KBM-7 (cell line): ENCODE results near the gene ZNF383.
"Not testable (repeated sequence)": the region's sequence is repeated elsewhere in the genome, so short reads cannot be mapped to it uniquely, and the experiment has no call there.

ENCODE experiments used
- DNase-seq: peaks from one replicate; pipeline ENCODE4 v3.0.0-alpha.2; 2015
- in situ Hi-C: fragments of 300-500 bp; cut with MboI; formaldehyde crosslinking; loops from 2 replicates; pipeline ENCODE4 v1.14.3; 2020; ENCODE audit warnings: low sequenced_read_pairs, low pct_unique_long_range_greater_than_20kb, mixed read lengths

ZNF383 gene

DNA sequence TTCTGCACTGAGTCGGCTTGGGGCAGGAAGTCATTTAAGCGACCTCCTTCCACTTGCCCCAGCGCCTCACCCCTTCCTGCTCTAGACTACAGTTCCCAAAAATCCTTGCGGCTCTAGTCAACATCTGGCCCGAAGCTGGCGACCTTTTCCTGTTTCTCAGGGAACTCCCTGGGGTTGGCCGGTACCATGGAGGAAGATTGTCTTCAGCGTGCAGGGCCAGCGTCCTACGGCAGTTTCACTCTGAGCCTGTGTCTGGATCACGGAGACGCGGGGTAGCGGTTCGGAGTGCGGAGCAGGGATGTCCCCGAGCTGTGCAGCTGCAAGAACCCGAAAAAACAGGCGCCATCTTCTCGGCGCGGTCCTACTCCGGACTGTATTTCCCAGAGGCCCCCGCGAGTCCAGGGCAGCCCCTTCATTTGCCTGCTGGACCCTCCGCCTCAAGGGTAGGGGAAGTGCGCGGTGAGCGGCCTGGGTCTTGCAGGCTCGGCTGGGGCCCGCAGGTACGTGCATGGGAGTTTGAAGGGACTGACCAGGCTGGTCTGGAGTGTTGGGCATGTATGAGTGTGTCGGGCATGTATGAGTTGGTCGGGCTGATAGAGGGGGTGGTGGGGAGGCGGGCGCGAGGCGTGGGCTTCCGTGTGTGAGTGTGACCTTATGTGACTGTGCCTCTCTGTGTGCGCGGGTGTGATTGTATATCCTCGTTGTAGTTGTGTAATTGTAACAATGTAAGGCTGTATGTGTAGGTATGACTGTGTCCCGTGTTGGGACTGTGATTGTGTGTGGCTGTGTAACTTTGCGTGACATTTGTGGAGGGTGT, at the start of gene ZNF383:
Gene ZNF383, plus strand, starts transcription at position 440 of the 817 bp plus-strand sequence. CDS start 12,240 bp downstream, outside the sequence.
- peak; percentile 96 for DNase-seq
- in situ Hi-C loops: no loop called here

DNA sequence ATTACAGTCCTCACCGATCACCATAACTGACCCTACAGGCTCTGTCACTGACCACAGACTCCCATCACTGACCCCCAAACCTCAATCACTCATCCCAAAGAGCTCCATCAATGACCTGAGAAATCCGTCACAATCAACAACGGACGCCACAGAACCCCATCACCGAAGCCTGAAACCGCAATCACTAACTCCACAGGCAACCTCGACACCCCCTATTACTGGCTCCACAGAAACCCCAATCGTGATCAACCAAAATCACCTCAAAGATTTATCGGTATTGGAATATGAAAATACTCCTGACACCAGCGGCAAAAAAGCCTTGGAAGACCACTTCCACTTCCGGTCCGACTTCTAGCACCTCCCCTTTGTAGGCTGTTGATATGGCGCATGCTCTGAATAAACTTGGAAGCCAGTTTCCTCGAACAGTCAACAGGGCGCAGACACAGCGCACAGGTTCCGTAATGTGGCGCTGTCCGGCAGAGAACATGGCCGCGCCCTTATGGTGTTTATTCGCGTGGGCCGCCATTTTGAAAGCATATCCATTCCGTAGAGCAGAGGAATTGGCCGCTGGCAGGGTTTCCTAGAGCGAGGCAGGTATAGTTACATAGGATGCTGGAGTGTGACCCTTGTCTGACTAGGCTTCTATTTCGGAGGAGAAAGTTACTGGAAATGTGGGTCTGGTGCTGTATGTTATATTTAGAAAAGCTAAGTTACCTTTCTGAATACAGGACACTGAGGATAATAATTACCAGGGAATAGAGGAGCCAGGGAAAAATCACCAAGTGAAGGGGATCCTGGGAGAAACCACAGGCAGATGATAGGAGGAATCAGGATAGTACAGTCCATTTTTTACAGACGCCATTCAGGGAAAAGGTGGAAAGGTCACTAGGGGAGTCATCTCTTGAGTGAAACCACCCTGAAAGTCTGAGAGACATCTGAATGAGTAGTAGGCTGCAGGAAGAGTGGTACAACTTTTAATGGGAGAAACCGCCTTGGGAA, 45.3 kb upstream of the ZNF383 start, which contains the start of gene ZNF585A:
Gene ZNF585A, minus strand, starts transcription at position 328 of the 999 bp plus-strand sequence. CDS start 2,785 bp downstream, outside the sequence.
- in situ Hi-C loops: no loop called here
- DNase-seq: peak; percentile 96

DNA sequence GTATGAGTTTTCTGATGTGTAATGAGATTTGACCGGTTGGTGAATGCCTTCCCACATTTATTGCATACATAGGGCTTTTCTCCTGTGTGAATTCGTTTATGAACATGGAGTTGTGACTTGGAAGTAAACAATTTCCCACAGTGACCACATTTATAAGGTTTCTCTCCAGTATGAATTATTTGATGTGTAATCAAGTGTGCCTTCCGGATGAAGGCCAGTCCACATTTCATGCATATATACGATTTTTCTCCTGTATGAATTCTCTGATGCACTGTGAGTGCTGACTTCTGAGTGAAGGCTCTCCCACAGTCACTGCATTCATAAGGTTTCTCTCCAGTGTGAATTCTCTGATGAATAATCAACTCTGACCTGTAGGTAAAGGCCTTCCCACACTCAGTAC, 31.9 kb upstream of the ZNF383 start:
- in situ Hi-C loops, DNase-seq: not testable (repeated sequence)

DNA sequence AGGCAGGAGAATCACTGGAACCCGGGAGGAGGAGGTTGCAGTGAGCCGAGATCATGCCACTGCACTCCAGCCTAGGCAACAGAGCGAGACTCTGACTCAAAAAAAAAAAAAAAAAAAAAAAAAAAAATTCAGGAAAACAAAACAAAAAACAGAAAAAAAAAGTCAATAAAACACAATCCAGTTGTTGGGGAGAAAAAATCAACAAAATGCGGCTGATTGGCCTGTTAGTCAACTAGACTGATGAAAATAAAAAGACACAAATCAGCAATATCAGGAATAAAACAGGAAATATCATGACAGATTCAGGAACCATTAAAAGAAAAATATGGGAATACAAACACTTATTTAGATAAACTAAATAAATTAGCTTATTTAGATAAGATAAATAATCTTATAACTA, 22.8 kb upstream of the ZNF383 start:
- DNase-seq, in situ Hi-C loops: not testable (repeated sequence)

DNA sequence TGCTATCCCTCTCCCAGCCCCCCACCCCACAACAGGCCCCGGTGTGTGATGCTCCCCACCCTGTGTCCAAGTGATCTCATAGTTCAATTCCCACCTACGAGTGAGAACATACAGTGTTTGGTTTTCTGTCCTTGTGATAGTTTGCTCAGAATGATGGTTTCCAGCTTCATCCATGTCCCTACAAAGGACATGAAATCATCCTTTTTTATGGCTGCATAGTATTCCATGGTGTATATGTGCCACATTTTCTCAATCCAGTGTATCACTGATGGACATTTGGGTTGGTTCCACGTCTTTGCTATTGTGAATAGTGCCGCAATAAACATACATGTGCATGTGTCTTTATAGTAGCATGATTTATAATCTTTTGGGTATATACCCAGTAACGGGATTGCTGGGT, 20.9 kb upstream of the ZNF383 start:
- DNase-seq, in situ Hi-C loops: not testable (repeated sequence)

DNA sequence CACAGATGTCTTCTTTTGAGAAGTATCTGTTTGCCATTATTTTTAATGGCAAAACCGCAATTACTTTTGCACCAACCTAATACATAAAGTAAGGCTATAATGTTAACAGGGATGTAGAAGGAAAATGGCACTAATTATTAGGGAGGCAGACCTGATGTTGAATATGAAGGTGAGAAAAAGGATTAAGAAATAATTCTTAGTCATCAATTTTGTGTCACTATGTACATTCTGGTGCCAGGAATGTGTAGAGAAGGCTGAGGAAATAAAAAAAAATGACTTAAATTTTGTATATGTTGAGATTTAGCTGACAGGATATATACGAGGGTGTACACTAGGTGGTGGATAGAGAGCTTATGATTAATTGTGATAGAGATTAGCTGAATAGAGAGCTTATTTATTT, 20.2 kb upstream of the ZNF383 start:
- DNase-seq: no peak
- in situ Hi-C loops: no loop called here

DNA sequence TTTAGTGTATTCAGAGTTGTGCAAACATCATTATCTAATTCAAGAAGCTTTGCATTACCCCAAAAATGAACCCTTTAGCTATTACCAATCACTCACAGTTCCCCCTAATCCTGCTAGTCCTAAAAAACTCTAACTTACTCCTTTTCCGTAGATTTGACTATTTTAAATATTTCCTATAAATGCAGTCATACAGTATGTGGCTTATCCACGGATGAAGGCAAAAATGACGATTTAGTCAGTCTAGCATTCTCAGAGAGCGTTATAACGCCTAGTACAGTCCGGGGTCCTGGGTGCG, 587 bp upstream of the ZNF383 start:
- in situ Hi-C loops: no loop called here
- no peak for DNase-seq

DNA sequence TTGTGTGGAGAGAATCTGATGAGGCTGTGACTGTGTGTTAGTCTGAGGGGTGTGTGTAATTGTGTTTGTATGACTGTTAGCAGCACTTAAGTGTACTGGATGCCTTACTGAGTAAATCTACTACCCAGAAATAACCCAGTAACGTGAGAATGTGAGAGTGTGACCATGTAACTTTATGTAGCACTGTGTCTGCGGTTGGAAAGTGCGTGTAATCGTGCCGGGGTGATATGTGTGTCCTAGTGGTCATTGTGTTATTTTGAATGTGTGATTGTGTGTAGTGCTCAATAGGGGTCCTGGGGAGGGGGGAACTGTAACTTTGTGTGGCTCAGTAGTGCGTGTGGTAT, 550 bp downstream of the ZNF383 start:
- in situ Hi-C loops: no loop called here
- DNase-seq: no peak

DNA sequence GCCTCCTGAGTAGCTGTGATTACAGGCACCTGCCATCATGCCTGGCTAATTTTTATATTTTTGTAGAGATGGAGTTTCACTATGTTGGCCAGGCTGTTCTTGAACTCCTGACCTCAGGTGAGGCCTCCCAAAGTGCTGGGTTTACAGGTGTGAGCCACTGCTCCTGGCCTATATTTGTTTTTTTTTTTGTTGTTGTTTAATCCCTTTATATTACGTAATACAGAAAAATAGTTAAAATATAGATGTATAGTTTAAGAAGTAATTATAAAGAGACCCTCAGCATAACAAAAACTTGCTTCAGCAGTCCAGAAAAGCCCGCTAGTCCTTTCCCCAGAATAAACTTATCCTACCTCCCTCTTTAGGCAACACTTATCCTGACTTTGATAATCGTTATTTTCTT, 2.4 kb downstream of the ZNF383 start:
- in situ Hi-C loops: no loop called here
- DNase-seq: no peak

DNA sequence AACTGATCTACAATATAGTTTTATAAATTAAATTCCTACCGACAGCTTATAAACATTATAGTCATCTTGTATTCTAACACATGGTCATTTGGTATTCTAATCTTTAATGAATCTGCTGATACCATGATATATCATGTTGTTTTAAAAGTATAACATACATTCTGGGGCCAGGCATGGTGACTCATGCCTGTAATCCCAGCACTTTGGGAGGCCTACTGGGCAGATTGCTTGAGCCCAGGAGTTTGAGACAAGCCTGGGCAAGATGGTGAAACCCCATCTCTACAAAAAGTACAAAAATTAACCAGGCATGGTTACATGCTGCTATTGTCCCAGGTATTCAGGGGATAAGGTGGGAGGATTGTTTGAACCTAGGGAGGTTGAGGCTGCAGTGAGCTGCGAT, 3.1 kb downstream of the ZNF383 start:
- in situ Hi-C loops: no loop called here
- no peak for DNase-seq

DNA sequence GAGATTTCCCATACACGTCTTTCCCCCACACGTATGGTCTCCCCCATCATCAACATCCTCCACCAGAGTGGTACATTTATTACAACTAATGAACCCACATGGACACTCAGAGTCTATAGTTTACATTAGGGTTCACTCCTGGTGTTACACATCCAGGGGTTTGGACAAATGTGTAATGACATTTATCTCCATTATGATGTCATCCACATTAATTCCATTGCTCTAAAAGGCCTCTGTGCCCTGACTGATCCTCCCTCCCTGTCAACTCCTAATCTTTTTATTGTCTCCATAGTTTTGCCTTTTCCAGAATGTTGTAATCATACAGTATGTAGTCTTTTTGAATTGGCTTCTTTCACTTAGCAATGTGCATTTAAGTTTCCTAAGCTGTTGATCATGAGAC, 8.2 kb downstream of the ZNF383 start:
- DNase-seq: no peak
- in situ Hi-C loops: no loop called here

DNA sequence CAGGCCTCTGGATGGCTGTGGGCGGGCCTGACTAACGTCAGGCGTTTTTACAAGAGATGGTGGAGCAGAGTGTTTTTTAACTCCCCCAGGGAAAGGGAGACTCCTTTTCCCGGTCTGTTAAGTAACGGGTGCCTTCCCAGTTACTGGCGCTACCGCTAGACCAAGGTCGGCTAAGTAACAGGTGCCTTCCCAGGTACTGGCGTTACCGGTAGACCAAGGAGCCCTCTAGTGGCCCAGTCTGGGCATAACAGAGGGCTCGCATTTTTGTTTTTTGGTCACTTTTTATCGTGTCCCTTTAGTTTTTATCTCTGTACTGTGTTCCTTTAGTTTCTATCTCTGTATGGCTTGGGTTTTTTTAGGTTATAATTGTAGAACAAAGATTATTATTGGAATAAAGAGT, 10.0 kb downstream of the ZNF383 start:
- peak; percentile 43 for DNase-seq
- in situ Hi-C loops: no loop called here

DNA sequence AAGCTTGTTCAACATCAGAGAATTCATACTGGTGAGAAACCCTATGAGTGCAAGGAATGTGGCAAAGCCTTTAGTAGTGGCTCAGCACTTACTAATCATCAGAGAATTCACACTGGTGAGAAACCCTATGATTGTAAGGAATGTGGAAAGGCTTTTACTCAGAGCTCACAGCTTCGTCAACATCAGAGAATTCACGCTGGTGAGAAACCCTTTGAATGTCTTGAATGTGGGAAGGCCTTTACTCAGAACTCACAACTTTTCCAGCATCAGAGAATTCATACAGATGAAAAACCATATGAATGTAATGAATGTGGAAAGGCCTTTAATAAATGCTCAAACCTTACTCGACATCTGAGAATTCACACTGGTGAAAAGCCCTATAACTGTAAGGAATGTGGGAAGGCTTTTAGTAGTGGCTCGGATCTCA, 25.2 kb downstream of the ZNF383 start:
- no peak for DNase-seq
- in situ Hi-C loops: no loop called here

DNA sequence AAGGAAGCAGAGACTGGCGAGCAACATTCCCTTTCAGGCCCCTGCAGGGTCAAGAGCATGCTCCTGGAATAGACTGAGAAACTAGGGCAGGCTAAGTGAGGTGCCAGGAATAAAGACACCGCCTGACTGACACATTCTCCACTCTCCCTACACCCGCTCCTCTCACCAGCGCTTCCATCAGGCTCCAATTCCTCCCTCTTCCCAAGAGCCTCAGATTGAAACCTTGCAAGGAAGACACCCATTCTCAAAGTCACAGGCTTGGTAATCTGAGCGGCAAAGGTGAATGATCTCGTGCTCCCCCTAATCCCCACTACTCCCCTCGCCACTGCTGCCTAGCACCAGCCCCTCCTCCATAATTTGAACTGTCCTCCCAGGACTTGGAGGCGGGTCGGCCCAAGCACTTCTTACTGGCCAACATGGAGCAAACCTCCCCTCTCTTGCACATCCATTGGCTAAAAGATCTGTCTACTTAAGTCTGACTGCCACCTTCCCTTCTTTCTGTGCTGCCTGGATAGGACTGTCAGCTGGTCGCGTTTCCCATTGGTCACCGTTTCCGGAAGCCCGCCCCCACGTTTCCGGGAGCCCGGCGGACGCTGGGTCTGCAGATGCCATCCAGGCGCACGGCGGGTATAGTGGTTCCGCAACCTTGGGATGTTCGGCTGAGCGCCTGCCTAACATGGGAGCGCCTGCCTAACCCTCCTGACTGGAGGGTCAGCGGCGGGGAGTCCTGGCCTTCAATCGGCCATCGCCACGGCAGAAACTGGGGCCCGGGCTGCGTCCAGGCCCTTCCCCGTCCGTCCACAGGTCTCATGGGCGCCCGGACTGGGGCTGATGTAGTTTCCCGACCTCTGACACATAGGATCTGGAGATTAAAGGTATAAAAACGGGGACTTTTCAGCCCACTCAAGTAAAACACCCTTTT, 33.6 kb downstream of the ZNF383 start:
- in situ Hi-C loops: no loop called here
- no peak for DNase-seq

DNA sequence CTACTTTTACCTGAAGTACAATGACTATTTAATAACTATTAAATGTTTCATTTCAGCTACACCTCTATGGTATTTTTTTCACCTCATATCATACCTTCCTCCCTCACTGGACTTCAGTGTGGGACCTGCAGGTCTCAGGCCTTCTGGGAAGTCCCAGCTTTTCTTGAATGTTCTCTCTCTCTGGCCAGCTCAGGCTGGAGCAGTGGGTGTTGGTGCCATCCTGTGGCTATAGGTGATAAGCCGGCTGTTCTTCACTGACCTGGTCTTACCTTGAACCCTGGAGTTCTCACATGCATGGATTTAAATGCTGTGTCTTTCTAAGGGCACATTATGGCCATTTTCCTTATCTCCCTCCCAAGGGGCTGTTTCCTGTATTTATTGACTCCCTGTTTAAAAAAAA, 45.0 kb downstream of the ZNF383 start:
- DNase-seq, in situ Hi-C loops: not testable (repeated sequence)

DNA sequence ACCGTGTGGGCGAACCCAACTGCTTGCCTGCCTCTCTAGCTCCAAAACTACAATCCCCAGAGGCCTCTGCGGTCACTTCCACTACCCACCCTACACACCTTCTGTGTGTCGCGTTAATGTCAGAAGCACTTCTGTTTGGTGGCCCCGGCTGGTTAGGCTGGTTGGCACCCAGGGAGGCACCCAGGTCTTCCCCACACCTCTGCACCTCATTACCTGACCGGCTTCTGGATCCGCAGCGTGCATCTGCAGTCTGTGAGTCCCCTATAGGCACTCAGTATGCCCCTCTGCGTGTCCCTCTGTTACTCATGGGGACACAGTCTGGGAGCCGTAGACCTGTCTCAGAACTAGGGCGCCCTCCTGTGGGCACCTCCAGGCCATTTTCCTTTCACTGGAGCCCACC, 49.0 kb downstream of the ZNF383 start:
- DNase-seq, in situ Hi-C loops: not testable (repeated sequence)

DNA sequence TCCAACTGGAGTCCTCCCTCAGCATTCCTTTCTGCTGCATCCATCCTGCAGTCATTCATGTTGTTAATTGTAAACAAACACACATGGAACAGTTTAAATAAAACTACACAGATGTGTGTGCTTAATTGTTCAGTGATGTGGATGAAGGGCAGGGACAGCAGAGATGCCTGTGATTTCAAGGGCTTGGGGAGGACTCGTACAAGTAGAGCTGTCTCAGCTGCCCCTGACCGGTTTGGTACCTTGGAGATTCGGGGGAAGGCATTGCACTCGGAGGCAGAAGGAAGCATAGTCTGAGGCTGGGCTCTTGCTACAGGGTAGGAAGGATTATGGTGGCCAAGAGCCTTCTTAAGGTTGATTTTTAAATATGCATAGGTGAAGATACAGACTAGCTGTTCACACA, 49.7 kb downstream of the ZNF383 start:
- in situ Hi-C loops, DNase-seq: not testable (repeated sequence)

DNA sequence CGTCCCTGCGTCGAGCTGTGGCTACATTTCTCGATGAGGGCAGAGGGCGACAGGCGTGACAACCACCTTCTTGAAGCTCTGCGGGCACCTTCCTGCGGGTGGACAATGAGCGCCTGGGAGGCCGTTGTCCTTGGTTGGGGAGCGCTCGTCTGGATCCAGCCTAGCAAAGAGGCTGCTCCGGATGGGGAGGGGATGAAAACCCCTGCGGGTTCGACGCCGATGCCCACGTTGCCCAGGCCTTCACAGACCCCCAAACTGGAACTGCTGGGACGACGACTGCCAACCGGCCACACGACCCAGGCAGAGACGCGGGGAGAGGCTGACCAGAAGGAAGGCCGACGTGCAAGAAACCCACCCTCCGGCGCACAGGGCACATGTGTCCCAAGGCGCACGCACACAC, 62.6 kb downstream of the ZNF383 start:
- DNase-seq, in situ Hi-C loops: not testable (repeated sequence)

DNA sequence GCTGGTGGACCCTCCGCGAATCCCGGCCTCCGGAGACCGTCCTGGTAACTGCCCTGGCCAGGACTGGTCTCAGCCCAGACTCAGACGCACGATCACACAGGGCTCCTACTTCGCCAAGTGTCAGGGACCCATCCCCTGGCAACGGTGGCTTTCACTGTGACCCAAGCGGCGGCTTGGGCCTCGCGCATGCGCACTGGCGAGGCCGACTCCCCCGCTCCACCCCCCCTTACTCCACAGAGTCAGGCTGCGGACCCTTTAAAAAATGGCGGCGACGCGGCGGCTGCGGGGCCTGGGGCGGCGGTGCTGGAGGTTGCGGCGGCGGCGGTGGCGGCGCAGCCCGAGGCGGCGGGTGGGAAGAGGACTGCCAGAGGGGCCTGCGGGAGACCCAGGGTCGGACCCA, 66.0 kb downstream of the ZNF383 start:
- in situ Hi-C loops, DNase-seq: not testable (repeated sequence)
